Mucosa of descending colon (tissue), 3 donors: Measurements from ENCODE around the gene CXXC5. TPM values are rescaled to one million over a fixed set of nuclear protein-coding genes. Genes with fewer than 3 reads are reported as not detected.

ENCODE experiments used
- ATAC-seq: fragments of 200-7000 bp; cut with Tn5 transposase; one replicate; pipeline ENCODE4 v1.9.1; 2020; ENCODE audit warnings: mild to moderate bottlenecking, moderate library complexity
- DNase-seq, 3 donors: peaks; one replicate each; pipeline ENCODE4 v3.0.0-alpha.2; 2020
- H3K36me3 ChIP-seq: fragments of 200-600 bp; one replicate; pipeline ENCODE4 v1.8.0; 2021; ENCODE audit warnings: low read depth, mild to moderate bottlenecking
- H3K4me1 ChIP-seq: fragments of 200-600 bp; one replicate; pipeline ENCODE4 v1.8.0; 2021; ENCODE audit warnings: low read depth, mild to moderate bottlenecking
- H3K4me3 ChIP-seq: fragments of 200-600 bp; one replicate; pipeline ENCODE4 v1.8.0; 2021; ENCODE audit warnings: mild to moderate bottlenecking
- H3K9me3 ChIP-seq: fragments of 200-600 bp; one replicate; pipeline ENCODE4 v1.8.0; 2021; ENCODE audit warnings: mild to moderate bottlenecking
- intact Hi-C, 2 donors: fragments of 100-400 bp; cut with DNase I in 1 of 2; cut with micrococcal nuclease in 1 of 2; formaldehyde crosslinking; loops; one replicate each; pipeline versions ENCODE4 v1.11.0 to v1.11.1; 2022; cut with DNase I, micrococcal nuclease
- total RNA-seq, 3 donors: library from RNA; stranded (reverse); fragmentation: NEBNext Ultra II Directional in 2 of 3; extraction: Animal tissue kit (Norgen Biotek cat#: 25700) in 2 of 3; gene quantifications; one replicate each; pipeline versions ENCODE4 v1.2.1 to v1.2.4, GENCODE V29; 2021 to 2023
- TF ChIP-seq, protein P1 (sequence below): fragments of 200-600 bp; IDR thresholded peaks from one replicate; pipeline ENCODE4 v1.8.0; 2022; ENCODE audit warnings: antibody characterized with exemption, mild to moderate bottlenecking
- donor health status: DM: no; HTN: no; CAD: no; lungs with moderate emphysema.
- donor health status: DM: no; HTN: no; CAD: no.
- donor health status: DM: no; HTN: yes; CAD: no.

Gene CXXC5
- total RNA-seq, 3 donors from 2014 or later, result 28.1 to 31.0 (median 28.3) TPM

DNA sequence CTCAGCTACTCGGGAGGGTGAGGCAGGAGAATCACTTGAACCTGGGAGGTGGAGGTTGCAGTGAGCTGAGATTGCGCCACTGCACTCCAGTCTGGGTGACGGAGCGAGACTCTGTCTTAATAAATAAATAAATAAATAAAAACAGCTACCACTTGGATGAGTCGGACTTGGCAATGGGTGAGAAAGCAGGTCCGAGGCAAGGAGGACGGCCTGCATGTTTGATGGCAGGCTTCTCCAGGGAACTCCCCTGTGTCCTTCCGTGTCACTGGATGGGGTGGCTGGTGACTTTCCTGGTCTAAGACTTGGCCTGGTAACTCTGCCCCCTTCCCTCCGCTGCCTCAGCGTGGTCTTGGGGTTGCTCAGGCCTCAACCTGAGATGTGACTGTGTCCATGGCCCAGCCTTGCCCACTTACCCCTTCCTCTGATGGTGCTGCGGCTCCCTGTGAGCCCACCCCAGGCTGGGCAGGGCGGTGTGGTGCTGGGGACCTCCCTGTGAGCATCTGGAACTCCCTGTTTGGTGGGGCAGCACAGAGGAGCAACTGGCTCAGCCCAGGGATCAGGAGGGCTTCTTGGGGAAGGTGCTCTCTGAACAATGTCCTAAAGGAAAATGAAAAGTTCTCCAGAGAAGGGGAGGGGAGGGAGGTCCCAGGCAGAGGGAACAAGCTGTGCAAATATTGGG, 85.0 kb downstream of the CXXC5 start:
- no peak for DNase-seq
- no peak for ATAC-seq
- Histone ChIP-seq H3K4me3 (no peak overlapping the region), H3K36me3 (no peaks in the 10 kb centered on the region), H3K9me3 (no peaks in the 10 kb centered on the region), H3K4me1 (no peaks in the 10 kb centered on the region)
- intact Hi-C loops, result no loop called here
- TF ChIP-seq, protein P1, sequence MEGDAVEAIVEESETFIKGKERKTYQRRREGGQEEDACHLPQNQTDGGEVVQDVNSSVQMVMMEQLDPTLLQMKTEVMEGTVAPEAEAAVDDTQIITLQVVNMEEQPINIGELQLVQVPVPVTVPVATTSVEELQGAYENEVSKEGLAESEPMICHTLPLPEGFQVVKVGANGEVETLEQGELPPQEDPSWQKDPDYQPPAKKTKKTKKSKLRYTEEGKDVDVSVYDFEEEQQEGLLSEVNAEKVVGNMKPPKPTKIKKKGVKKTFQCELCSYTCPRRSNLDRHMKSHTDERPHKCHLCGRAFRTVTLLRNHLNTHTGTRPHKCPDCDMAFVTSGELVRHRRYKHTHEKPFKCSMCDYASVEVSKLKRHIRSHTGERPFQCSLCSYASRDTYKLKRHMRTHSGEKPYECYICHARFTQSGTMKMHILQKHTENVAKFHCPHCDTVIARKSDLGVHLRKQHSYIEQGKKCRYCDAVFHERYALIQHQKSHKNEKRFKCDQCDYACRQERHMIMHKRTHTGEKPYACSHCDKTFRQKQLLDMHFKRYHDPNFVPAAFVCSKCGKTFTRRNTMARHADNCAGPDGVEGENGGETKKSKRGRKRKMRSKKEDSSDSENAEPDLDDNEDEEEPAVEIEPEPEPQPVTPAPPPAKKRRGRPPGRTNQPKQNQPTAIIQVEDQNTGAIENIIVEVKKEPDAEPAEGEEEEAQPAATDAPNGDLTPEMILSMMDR, result no peak

Other genes with a start within 250 kb of the CXXC5 start
- 1 to 10 TPM; 3.0 to 4.5 (median 3.4) TPM for gene SPATA24, start 244.3 kb upstream of the CXXC5 start, total RNA-seq
- 10 to 100 TPM in 1 of 3 donors, 1 to 10 TPM in 2; 4.2 to 10.3 (median 5.1) TPM for gene DNAJC18, start 208.8 kb upstream of the CXXC5 start, total RNA-seq
- 1 to 10 TPM; 3.4 to 8.5 (median 7.9) TPM for gene ECSCR, start 185.6 kb upstream of the CXXC5 start, total RNA-seq
- 1 to 10 TPM; 1.8 to 5.2 (median 2.8) TPM for gene SMIM33, start 177.3 kb upstream of the CXXC5 start, total RNA-seq
- gene STING1, start 165.6 kb upstream of the CXXC5 start, total RNA-seq, result 10 to 100 TPM; 27.0 to 63.3 (median 31.1) TPM
- 100 to 1,000 TPM; 139 to 145 (median 140) TPM for gene UBE2D2, start 87.0 kb upstream of the CXXC5 start, total RNA-seq
- gene PSD2, start 147.5 kb downstream of the CXXC5 start, total RNA-seq, result under 1 TPM in 2 of 3 donors, not detected in 1; 0.07 to 0.25 TPM